Measurements from ENCODE around the gene IL10RA.
"Not testable (repeated sequence)": the region's sequence is repeated elsewhere in the genome, so short reads cannot be mapped to it uniquely, and the experiment has no call there.

DNA sequence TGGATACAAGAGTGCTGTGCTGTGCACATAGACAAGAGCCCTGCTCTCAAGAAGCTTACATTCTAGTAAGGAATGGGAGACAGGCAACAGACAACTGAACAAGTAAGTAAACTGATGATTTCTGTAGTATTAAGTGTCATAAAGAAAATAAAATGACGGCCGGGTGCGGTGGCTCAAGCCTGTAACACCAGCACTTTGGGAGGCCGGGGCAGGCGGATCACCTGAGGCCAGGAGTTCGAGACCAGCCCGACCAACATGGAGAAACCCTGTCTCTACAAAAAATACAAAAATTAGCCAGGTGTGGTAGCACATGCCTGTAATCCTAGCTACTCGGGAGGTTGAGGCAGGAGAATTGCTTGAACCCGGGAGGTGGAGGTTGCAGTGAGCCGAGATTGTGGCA is 38.4 kb upstream of the IL10RA start:
- TF ChIP-seq, protein P1, sequence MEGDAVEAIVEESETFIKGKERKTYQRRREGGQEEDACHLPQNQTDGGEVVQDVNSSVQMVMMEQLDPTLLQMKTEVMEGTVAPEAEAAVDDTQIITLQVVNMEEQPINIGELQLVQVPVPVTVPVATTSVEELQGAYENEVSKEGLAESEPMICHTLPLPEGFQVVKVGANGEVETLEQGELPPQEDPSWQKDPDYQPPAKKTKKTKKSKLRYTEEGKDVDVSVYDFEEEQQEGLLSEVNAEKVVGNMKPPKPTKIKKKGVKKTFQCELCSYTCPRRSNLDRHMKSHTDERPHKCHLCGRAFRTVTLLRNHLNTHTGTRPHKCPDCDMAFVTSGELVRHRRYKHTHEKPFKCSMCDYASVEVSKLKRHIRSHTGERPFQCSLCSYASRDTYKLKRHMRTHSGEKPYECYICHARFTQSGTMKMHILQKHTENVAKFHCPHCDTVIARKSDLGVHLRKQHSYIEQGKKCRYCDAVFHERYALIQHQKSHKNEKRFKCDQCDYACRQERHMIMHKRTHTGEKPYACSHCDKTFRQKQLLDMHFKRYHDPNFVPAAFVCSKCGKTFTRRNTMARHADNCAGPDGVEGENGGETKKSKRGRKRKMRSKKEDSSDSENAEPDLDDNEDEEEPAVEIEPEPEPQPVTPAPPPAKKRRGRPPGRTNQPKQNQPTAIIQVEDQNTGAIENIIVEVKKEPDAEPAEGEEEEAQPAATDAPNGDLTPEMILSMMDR (IDR thresholded peaks at IDR 0.05; ENCODE audit: low read depth, low read length) = not testable (repeated sequence)
- TF ChIP-seq EZH2phosphoT487 (IDR thresholded peaks at IDR 0.05; ENCODE audit: low read depth) = not testable (repeated sequence)

Data from OCI-LY3 (cell line).